ENCODE results near the gene SHC1.

DNA sequence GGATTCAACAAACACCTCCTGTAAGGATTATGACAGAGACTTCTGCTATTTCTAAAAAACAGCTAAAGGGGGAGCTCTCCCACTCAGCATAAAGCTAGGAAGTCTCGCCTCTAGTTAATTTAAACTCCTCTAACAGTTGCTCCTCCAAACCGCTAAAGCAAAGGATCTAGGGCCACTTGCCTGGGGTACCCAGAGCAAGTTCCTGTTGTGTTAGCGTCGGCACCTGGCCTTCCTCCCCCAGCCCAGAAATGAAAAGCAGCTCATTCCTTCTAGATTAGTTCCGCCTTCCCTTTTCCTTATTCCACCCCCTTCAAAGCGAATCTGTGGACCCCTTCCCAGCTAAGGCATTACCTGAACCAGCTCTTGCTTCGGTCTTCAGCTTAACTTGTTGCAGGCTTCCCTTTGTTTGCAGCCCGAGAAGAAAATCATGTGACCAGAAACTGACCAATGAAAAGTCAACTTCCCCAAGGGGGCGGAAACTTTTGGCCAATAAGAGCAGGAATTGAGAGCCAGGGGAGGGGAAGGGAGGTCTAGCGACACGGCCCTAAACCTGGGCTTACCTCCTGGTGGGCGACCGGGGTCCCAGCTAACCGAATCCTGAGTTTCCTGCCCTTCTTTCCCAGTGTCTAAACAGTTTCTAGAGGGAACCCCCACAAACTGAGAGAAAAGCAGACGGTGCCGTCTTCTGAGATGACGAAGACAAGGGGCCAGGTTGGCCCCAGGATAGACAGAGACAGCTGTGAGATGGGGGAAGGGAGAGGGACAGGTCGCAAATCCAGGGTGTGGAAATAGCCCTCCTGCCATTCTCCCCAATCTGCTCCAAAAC is 14.6 kb downstream of the SHC1 start, which contains the start of gene PBXIP1:
- TF ChIP-seq POLR2AphosphoS5 (IDR thresholded peaks at IDR 0.05; ENCODE audit: low read depth, low read length): no peak
- no peak for TF ChIP-seq TAF1 (IDR thresholded peaks at IDR 0.05; ENCODE audit: borderline replicate concordance, insufficient read depth, low read length)
